GM12878 (cell line): ENCODE measurements around the gene CPNE4. TPM values are rescaled to one million over a fixed set of nuclear protein-coding genes. Genes with fewer than 3 reads are reported as not detected.

Experiments used
- ATF7 ChIP-seq: fragments of 450-650 bp; IDR thresholded peaks from 2 replicates; pipeline ENCODE4 v1.6.1; 2016; ENCODE audit warnings: low read depth, mild to moderate bottlenecking
- EGR1 ChIP-seq, 2 experiments: IDR thresholded peaks; 1 replicate in 1 of 2; 2 replicates in 1 of 2; pipeline ENCODE4 v1.6.1; 2011 to 2012; ENCODE audit warnings: low read depth in 2 of 2, low read length in 2 of 2, borderline replicate concordance in 1 of 2, mild to moderate bottlenecking in 1 of 2, moderate library complexity in 1 of 2
- GABPA ChIP-seq: IDR thresholded peaks from 2 replicates; pipeline ENCODE4 v1.6.1; 2014; ENCODE audit warnings: antibody characterized with exemption, low read depth, mild to moderate bottlenecking, inconsistent platforms
- HDGF ChIP-seq: fragments of 450-650 bp; IDR thresholded peaks from 2 replicates; pipeline ENCODE4 v1.6.1; 2016; ENCODE audit warnings: antibody characterized with exemption
- IKZF2 ChIP-seq, 2 experiments: fragments of 450-650 bp; IDR thresholded peaks; 2 replicates each; pipeline ENCODE4 v1.6.1; 2017; ENCODE audit warnings: mild to moderate bottlenecking in 2 of 2, moderate library complexity in 2 of 2
- IRF4 ChIP-seq: IDR thresholded peaks from 2 replicates; pipeline ENCODE4 v1.6.1; 2011; ENCODE audit warnings: low read depth, low read length
- KAT2A ChIP-seq: conservative IDR thresholded peaks from 2 replicates; pipeline ENCODE4 v1.6.1; 2011; ENCODE audit warnings: low read depth, low read length; ENCODE audit not compliant: control insufficient read depth
- NRF1 ChIP-seq: conservative IDR thresholded peaks from 2 replicates; pipeline ENCODE4 v1.6.1; 2011; ENCODE audit warnings: mild to moderate bottlenecking, low read depth, low read length, improper control_type of control experiment
- POLR2AphosphoS5 ChIP-seq: IDR thresholded peaks from 2 replicates; pipeline ENCODE4 v1.6.1; 2011; ENCODE audit warnings: mild to moderate bottlenecking, low read length, inconsistent platforms
- ZBED1 ChIP-seq: IDR thresholded peaks from 2 replicates; pipeline ENCODE4 v1.6.1; 2016; ENCODE audit warnings: borderline replicate concordance
- ZNF217 ChIP-seq: fragments of 450-650 bp; IDR thresholded peaks from 2 replicates; pipeline ENCODE4 v1.6.1; 2017; ENCODE audit warnings: antibody characterized with exemption, mild to moderate bottlenecking
- polyA plus RNA-seq, 11 experiments: library from polyadenylated mRNA; depleted of rRNA in 4 of 11; unstranded in 6 of 11; stranded (reverse) in 5 of 11; fragments of >200 nt; fragmentation: Nextera tagmentation in 4 of 11; fragmentation: Illumina TruSeq in 1 of 11; extraction: Ambion mirVana in 4 of 11; extraction: Trizol in 1 of 11; gene quantifications; 1 replicate in 1 of 11; 2 replicates in 10 of 11; pipeline versions ENCODE4 v1.2.1 to v1.2.3, GENCODE V29; 2011 to 2016; ENCODE audit warnings: inconsistent platforms in 2 of 11, missing spikeins in 2 of 11, low read depth in 1 of 11
- total RNA-seq, 4 experiments: library from RNA; depleted of rRNA in 3 of 4; stranded (reverse); fragments of >200 nt in 3 of 4; fragmentation: Illumina TruSeq in 1 of 4; extraction: Trizol in 1 of 4; gene quantifications; 2 replicates each; pipeline versions ENCODE4 v1.2.1 to v1.2.3, GENCODE V29; 2013 to 2021
- TF ChIP-seq, protein P1 (sequence below): fragments of 450-650 bp; IDR thresholded peaks from 2 replicates; pipeline ENCODE4 v1.6.1; 2016; ENCODE audit warnings: mild to moderate bottlenecking, moderate library complexity, borderline replicate concordance
- TF ChIP-seq, protein P2 (sequence below): IDR thresholded peaks from 2 replicates; pipeline ENCODE4 v1.6.1; 2011; ENCODE audit warnings: mild to moderate bottlenecking, low read depth, low read length, moderate library complexity; ENCODE audit not compliant: insufficient replicate concordance
- TF ChIP-seq, protein P3 (sequence below): IDR thresholded peaks from 2 replicates; pipeline ENCODE4 v1.6.1; 2011; ENCODE audit warnings: borderline replicate concordance, low read depth, mild to moderate bottlenecking, moderate library complexity, low read length; ENCODE audit not compliant: insufficient read depth, poor library complexity, severe bottlenecking
- TF ChIP-seq, protein P4 (sequence below): IDR thresholded peaks from 2 replicates; pipeline ENCODE4 v1.6.1; 2012; ENCODE audit warnings: mild to moderate bottlenecking, low read depth, low read length
- TF ChIP-seq, protein P5 (sequence below): fragments of 450-650 bp; IDR thresholded peaks from 2 replicates; pipeline ENCODE4 v1.6.1; 2017; ENCODE audit warnings: low read depth, mild to moderate bottlenecking, moderate library complexity

The CPNE4 gene
- total and polyA plus RNA-seq, 10 of the 15 experiments (the other 5 are each of a cell fraction or from before 2014, with no cell fraction given): 0.17 to 1.9 (median 0.48) TPM; not detected in 1

GRCh38 chr3:132034486-132035464 is at the start of gene CPNE4 (continued):
- TF ChIP-seq ATF7: no peak
- TF ChIP-seq, protein P1, sequence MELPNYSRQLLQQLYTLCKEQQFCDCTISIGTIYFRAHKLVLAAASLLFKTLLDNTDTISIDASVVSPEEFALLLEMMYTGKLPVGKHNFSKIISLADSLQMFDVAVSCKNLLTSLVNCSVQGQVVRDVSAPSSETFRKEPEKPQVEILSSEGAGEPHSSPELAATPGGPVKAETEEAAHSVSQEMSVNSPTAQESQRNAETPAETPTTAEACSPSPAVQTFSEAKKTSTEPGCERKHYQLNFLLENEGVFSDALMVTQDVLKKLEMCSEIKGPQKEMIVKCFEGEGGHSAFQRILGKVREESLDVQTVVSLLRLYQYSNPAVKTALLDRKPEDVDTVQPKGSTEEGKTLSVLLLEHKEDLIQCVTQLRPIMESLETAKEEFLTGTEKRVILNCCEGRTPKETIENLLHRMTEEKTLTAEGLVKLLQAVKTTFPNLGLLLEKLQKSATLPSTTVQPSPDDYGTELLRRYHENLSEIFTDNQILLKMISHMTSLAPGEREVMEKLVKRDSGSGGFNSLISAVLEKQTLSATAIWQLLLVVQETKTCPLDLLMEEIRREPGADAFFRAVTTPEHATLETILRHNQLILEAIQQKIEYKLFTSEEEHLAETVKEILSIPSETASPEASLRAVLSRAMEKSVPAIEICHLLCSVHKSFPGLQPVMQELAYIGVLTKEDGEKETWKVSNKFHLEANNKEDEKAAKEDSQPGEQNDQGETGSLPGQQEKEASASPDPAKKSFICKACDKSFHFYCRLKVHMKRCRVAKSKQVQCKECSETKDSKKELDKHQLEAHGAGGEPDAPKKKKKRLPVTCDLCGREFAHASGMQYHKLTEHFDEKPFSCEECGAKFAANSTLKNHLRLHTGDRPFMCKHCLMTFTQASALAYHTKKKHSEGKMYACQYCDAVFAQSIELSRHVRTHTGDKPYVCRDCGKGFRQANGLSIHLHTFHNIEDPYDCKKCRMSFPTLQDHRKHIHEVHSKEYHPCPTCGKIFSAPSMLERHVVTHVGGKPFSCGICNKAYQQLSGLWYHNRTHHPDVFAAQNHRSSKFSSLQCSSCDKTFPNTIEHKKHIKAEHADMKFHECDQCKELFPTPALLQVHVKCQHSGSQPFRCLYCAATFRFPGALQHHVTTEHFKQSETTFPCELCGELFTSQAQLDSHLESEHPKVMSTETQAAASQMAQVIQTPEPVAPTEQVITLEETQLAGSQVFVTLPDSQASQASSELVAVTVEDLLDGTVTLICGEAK: no peak
- TF ChIP-seq, protein P2, sequence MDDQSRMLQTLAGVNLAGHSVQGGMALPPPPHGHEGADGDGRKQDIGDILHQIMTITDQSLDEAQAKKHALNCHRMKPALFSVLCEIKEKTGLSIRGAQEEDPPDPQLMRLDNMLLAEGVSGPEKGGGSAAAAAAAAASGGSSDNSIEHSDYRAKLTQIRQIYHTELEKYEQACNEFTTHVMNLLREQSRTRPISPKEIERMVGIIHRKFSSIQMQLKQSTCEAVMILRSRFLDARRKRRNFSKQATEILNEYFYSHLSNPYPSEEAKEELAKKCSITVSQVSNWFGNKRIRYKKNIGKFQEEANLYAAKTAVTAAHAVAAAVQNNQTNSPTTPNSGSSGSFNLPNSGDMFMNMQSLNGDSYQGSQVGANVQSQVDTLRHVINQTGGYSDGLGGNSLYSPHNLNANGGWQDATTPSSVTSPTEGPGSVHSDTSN: no peak
- 0 out of 2 replicates have a peak, but pooled peaks have one; percentile 22 for TF ChIP-seq IRF4
- no peak for TF ChIP-seq POLR2AphosphoS5
- TF ChIP-seq ZBED1: no peak
- TF ChIP-seq, protein P3, sequence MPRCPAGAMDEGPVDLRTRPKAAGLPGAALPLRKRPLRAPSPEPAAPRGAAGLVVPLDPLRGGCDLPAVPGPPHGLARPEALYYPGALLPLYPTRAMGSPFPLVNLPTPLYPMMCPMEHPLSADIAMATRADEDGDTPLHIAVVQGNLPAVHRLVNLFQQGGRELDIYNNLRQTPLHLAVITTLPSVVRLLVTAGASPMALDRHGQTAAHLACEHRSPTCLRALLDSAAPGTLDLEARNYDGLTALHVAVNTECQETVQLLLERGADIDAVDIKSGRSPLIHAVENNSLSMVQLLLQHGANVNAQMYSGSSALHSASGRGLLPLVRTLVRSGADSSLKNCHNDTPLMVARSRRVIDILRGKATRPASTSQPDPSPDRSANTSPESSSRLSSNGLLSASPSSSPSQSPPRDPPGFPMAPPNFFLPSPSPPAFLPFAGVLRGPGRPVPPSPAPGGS: no peak
- TF ChIP-seq ZNF217: no peak
- TF ChIP-seq HDGF: no peak
- TF ChIP-seq, protein P4, sequence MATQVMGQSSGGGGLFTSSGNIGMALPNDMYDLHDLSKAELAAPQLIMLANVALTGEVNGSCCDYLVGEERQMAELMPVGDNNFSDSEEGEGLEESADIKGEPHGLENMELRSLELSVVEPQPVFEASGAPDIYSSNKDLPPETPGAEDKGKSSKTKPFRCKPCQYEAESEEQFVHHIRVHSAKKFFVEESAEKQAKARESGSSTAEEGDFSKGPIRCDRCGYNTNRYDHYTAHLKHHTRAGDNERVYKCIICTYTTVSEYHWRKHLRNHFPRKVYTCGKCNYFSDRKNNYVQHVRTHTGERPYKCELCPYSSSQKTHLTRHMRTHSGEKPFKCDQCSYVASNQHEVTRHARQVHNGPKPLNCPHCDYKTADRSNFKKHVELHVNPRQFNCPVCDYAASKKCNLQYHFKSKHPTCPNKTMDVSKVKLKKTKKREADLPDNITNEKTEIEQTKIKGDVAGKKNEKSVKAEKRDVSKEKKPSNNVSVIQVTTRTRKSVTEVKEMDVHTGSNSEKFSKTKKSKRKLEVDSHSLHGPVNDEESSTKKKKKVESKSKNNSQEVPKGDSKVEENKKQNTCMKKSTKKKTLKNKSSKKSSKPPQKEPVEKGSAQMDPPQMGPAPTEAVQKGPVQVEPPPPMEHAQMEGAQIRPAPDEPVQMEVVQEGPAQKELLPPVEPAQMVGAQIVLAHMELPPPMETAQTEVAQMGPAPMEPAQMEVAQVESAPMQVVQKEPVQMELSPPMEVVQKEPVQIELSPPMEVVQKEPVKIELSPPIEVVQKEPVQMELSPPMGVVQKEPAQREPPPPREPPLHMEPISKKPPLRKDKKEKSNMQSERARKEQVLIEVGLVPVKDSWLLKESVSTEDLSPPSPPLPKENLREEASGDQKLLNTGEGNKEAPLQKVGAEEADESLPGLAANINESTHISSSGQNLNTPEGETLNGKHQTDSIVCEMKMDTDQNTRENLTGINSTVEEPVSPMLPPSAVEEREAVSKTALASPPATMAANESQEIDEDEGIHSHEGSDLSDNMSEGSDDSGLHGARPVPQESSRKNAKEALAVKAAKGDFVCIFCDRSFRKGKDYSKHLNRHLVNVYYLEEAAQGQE: peak; percentile 99
- TF ChIP-seq EGR1 (IDR thresholded peaks at IDR 0.05; ENCODE audit: borderline replicate concordance in 1 of 2, low read depth in 2 of 2, low read length in 2 of 2): no peak
- TF ChIP-seq, protein P5, sequence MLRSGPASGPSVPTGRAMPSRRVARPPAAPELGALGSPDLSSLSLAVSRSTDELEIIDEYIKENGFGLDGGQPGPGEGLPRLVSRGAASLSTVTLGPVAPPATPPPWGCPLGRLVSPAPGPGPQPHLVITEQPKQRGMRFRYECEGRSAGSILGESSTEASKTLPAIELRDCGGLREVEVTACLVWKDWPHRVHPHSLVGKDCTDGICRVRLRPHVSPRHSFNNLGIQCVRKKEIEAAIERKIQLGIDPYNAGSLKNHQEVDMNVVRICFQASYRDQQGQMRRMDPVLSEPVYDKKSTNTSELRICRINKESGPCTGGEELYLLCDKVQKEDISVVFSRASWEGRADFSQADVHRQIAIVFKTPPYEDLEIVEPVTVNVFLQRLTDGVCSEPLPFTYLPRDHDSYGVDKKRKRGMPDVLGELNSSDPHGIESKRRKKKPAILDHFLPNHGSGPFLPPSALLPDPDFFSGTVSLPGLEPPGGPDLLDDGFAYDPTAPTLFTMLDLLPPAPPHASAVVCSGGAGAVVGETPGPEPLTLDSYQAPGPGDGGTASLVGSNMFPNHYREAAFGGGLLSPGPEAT: no peak
- no peak for TF ChIP-seq IKZF2 (IDR thresholded peaks at IDR 0.05)
- TF ChIP-seq KAT2A: no peak
- no peak for TF ChIP-seq GABPA
- no peak for TF ChIP-seq NRF1
